HG02623 (cell line): ENCODE measurements around the gene CACNA1F.

Source experiments
- ATAC-seq: cut with Tn5 transposase; IDR thresholded peaks from one replicate; pipeline ENCODE4 v1.9.1; 2021; ENCODE audit warnings: moderate library complexity; ENCODE audit not compliant: unreplicated experiment

CACNA1F gene

GRCh38 chrX:49155900-49156837, 77.0 kb downstream of the CACNA1F start:
- ATAC-seq: peak; percentile 78

- ATAC-seq: no peak
Observed at GRCh38 chrX:49155243-49155899, 77.8 kb downstream of the CACNA1F start.
